Measurements from ENCODE around the gene CNDP1.

DNA sequence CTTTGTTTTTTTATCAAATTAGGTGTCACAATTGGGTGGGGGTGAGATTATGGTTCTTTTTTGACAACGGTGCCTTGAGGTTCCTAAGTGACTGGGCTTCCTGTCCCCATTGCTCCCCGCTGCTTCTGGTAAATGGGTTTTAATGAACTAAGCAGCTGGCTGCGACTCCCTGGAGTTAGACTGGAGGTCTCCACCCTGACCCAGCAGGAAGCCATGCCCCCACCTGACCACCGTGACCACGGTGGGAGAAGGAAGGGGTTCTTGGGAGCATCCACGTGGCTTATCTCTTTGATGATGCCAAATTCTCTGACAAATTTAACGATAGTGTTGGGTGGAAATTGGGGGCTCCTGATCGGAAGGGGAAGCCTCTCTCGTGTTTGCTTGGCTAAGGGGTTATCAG lies 25.9 kb upstream of the CNDP1 start:
- TF ChIP-seq, protein P1, sequence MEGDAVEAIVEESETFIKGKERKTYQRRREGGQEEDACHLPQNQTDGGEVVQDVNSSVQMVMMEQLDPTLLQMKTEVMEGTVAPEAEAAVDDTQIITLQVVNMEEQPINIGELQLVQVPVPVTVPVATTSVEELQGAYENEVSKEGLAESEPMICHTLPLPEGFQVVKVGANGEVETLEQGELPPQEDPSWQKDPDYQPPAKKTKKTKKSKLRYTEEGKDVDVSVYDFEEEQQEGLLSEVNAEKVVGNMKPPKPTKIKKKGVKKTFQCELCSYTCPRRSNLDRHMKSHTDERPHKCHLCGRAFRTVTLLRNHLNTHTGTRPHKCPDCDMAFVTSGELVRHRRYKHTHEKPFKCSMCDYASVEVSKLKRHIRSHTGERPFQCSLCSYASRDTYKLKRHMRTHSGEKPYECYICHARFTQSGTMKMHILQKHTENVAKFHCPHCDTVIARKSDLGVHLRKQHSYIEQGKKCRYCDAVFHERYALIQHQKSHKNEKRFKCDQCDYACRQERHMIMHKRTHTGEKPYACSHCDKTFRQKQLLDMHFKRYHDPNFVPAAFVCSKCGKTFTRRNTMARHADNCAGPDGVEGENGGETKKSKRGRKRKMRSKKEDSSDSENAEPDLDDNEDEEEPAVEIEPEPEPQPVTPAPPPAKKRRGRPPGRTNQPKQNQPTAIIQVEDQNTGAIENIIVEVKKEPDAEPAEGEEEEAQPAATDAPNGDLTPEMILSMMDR (IDR thresholded peaks at IDR 0.05), result no peak
- TF ChIP-seq EZH2 (IDR thresholded peaks at IDR 0.05), result no peak
- no peak for TF ChIP-seq EZH2phosphoT487 (IDR thresholded peaks at IDR 0.05)
